Cardiac atrium fibroblast (primary cell): ENCODE data around the gene KLK3. TPM values are rescaled to one million over a fixed set of nuclear protein-coding genes. Genes with fewer than 3 reads are reported as not detected.

Experiments
- total RNA-seq: library from RNA; depleted of rRNA; stranded (reverse); fragments of >200 nt; gene quantifications from 2 replicates; pipeline ENCODE4 v1.2.3, GENCODE V29; 2015

Gene KLK3
- total RNA-seq, result not detected in 2 replicates

GRCh38 chr19:50854636-50855410 lies at the start of gene KLK3:
KLK3 (plus strand) TSS chr19:50854915; CDS start chr19:50854956, 41 bp downstream.

GRCh38 chr19:50823389-50824042 lies 31.2 kb upstream of the KLK3 start, which contains the start of gene KLK1:
KLK1 (minus strand) TSS chr19:50823787; CDS start chr19:50823748, 39 bp downstream.

GRCh38 chr19:50833117-50833801 lies 21.5 kb upstream of the KLK3 start, which contains the start of gene KLK15:
KLK15 (minus strand) TSS chr19:50833574; CDS start chr19:50831492, 2,082 bp downstream.

GRCh38 chr19:50873056-50873455 lies 18.3 kb downstream of the KLK3 start, which contains the start of gene KLK2:
KLK2 (plus strand) TSS chr19:50873439; CDS start chr19:50873474, 35 bp downstream.

Other genes with a start within 250 kb of the KLK3 start
- gene SYT3, start 215.0 kb upstream of the KLK3 start, total RNA-seq, result 0.16 TPM in 1 of 2 replicates, not detected in the other
- gene C19orf81, start 205.5 kb upstream of the KLK3 start, total RNA-seq, result not detected in 2 replicates
- gene SHANK1, start 135.1 kb upstream of the KLK3 start, total RNA-seq, result 1.1 and 2.8 TPM in 2 replicates
- gene CLEC11A, start 131.6 kb upstream of the KLK3 start, total RNA-seq, result 169 and 211 TPM in 2 replicates
- gene GPR32, start 84.5 kb upstream of the KLK3 start, total RNA-seq, result not detected in 2 replicates
- not detected in 2 replicates for gene ACP4, start 64.5 kb upstream of the KLK3 start, total RNA-seq
- gene KLK1, start 31.1 kb upstream of the KLK3 start, total RNA-seq, result not detected in 2 replicates
- not detected in 2 replicates for gene KLK15, start 21.3 kb upstream of the KLK3 start, total RNA-seq
- not detected in 2 replicates for gene KLK2, start 18.5 kb downstream of the KLK3 start, total RNA-seq
- gene KLK4, start 56.5 kb downstream of the KLK3 start, total RNA-seq, result not detected in 2 replicates
- not detected in 2 replicates for gene KLK5, start 98.1 kb downstream of the KLK3 start, total RNA-seq
- not detected in 2 replicates for gene KLK6, start 114.7 kb downstream of the KLK3 start, total RNA-seq
- gene KLK7, start 129.0 kb downstream of the KLK3 start, total RNA-seq, result not detected in 2 replicates
- gene KLK8, start 146.7 kb downstream of the KLK3 start, total RNA-seq, result not detected in 2 replicates
- not detected in 2 replicates for gene KLK10, start 164.8 kb downstream of the KLK3 start, total RNA-seq
- gene KLK11, start 171.7 kb downstream of the KLK3 start, total RNA-seq, result not detected in 2 replicates
- not detected in 2 replicates for gene KLK12, start 180.1 kb downstream of the KLK3 start, total RNA-seq
- not detected in 2 replicates for gene KLK13, start 210.2 kb downstream of the KLK3 start, total RNA-seq
- not detected in 2 replicates for gene KLK14, start 228.0 kb downstream of the KLK3 start, total RNA-seq